ENCODE results near the gene FAM171A1. TPM values are rescaled to one million over a fixed set of nuclear protein-coding genes. Genes with fewer than 3 reads are reported as not detected.

Gene FAM171A1
- total RNA-seq, 1 donor from 2014 or later: 28.2 TPM

- H3K4me1 ChIP-seq: no peaks in the 10 kb centered on the region
- no peak overlapping the region for H3K27ac Mint-ChIP-seq
- no peaks in the 10 kb centered on the region for H3K9me3 ChIP-seq (ENCODE audit: low read depth)
- no peaks in the 10 kb centered on the region for H3K9me3 Mint-ChIP-seq
- no peaks in the 10 kb centered on the region for H3K36me3 ChIP-seq
- H3K27me3 ChIP-seq: no peaks in the 10 kb centered on the region
- H3F3A ChIP-seq (ENCODE audit: low read depth): no peaks in the 10 kb centered on the region
- no peak overlapping the region for H3K4me3 ChIP-seq
- no peaks in the 10 kb centered on the region for H3K27me3 Mint-ChIP-seq (ENCODE audit: insufficient read depth, low read depth)
- H3K9ac ChIP-seq: no peak overlapping the region
- peaks cover 7% of the 10 kb centered on the region for H4K20me1 ChIP-seq (ENCODE audit: low read depth)
- no peak overlapping the region for H2AFZ ChIP-seq (replicated peaks)
- no peaks in the 10 kb centered on the region for H3K79me2 ChIP-seq (ENCODE audit: low read depth)
- H3K4me2 ChIP-seq: no peak overlapping the region
- H3K4me1 Mint-ChIP-seq: no peaks in the 10 kb centered on the region
- DNase-seq (ENCODE audit: low spot score): peak; percentile 59
- no peak overlapping the region for H3K27ac ChIP-seq
- TF ChIP-seq EZH2 (IDR thresholded peaks at IDR 0.05) (no peak), CTCF (IDR thresholded peaks at IDR 0.05) (peak; percentile 64), EZH2phosphoT487 (IDR thresholded peaks at IDR 0.05) (no peak)
- H3K36me3 Mint-ChIP-seq: peaks cover 19% of the 10 kb centered on the region
- no peak overlapping the region for H3K4me3 Mint-ChIP-seq
These were observed 125.6 kb downstream of the FAM171A1 start for GRCh38 chr10:15245530-15245929.

GRCh38 chr10:15244635-15245197 is 126.4 kb downstream of the FAM171A1 start:
- Histone ChIP-seq H3K27ac (no peak overlapping the region), H3K4me3 (no peak overlapping the region), H3K27me3 (no peaks in the 10 kb centered on the region), H3K9me3 (ENCODE audit: low read depth) (no peaks in the 10 kb centered on the region), H3K79me2 (ENCODE audit: low read depth) (no peaks in the 10 kb centered on the region), H3K9ac (no peak overlapping the region), H3F3A (ENCODE audit: low read depth) (no peaks in the 10 kb centered on the region), H3K4me1 (no peaks in the 10 kb centered on the region), H3K4me2 (no peak overlapping the region), H4K20me1 (ENCODE audit: low read depth) (peaks cover 7% of the 10 kb centered on the region), H2AFZ (replicated peaks) (no peak overlapping the region), H3K36me3 (no peaks in the 10 kb centered on the region)
- Mint-ChIP-seq H3K4me3 (no peak overlapping the region), H3K9me3 (no peaks in the 10 kb centered on the region), H3K27me3 (ENCODE audit: insufficient read depth, low read depth) (no peaks in the 10 kb centered on the region), H3K36me3 (peaks cover 14% of the 10 kb centered on the region), H3K27ac (no peak overlapping the region), H3K4me1 (no peaks in the 10 kb centered on the region)
- no peak for TF ChIP-seq EZH2phosphoT487 (IDR thresholded peaks at IDR 0.05)
- no peak for TF ChIP-seq CTCF (IDR thresholded peaks at IDR 0.05)
- no peak for TF ChIP-seq EZH2 (IDR thresholded peaks at IDR 0.05)
- no peak for DNase-seq (ENCODE audit: low spot score)

GRCh38 chr10:15242261-15242840 is 128.7 kb downstream of the FAM171A1 start:
- no peaks in the 10 kb centered on the region for H3K9me3 ChIP-seq (ENCODE audit: low read depth)
- no peaks in the 10 kb centered on the region for H3K36me3 ChIP-seq
- H2AFZ ChIP-seq (replicated peaks): no peak overlapping the region
- Mint-ChIP-seq H3K36me3 (peaks cover 10% of the 10 kb centered on the region), H3K4me3 (no peak overlapping the region), H3K9me3 (no peaks in the 10 kb centered on the region), H3K27me3 (ENCODE audit: insufficient read depth, low read depth) (no peaks in the 10 kb centered on the region), H3K27ac (no peak overlapping the region), H3K4me1 (no peaks in the 10 kb centered on the region)
- no peaks in the 10 kb centered on the region for H3K4me1 ChIP-seq
- H3K9ac ChIP-seq: no peak overlapping the region
- H3K79me2 ChIP-seq (ENCODE audit: low read depth): no peaks in the 10 kb centered on the region
- H3K4me3 ChIP-seq: no peak overlapping the region
- H3K27ac ChIP-seq: no peak overlapping the region
- no peak overlapping the region for H3K4me2 ChIP-seq
- H3F3A ChIP-seq (ENCODE audit: low read depth): no peaks in the 10 kb centered on the region
- TF ChIP-seq EZH2phosphoT487 (IDR thresholded peaks at IDR 0.05) (no peak), CTCF (IDR thresholded peaks at IDR 0.05) (no peak), EZH2 (IDR thresholded peaks at IDR 0.05) (no peak)
- no peak for DNase-seq (ENCODE audit: low spot score)
- no peaks in the 10 kb centered on the region for H3K27me3 ChIP-seq
- peaks cover 7% of the 10 kb centered on the region for H4K20me1 ChIP-seq (ENCODE audit: low read depth)
